ENCODE measurements around the gene KCNQ1.

KCNQ1 gene

GRCh38 chr11:2883979-2884815, 439.4 kb downstream of the KCNQ1 start:
- DNase-seq, result no peak

- DNase-seq, result peak; percentile 34
Observed at GRCh38 chr11:2885017-2885677, 440.3 kb downstream of the KCNQ1 start.

GRCh38 chr11:2885678-2886081, 440.9 kb downstream of the KCNQ1 start, which contains the start of gene CDKN1C:
Gene CDKN1C, minus strand, starts transcription at chr11:2885775. Its CDS starts 319 bp downstream, at chr11:2885456.
- DNase-seq, result peak; percentile 81

- DNase-seq, result peak; percentile 43
Observed at GRCh38 chr11:2886191-2886894, 441.5 kb downstream of the KCNQ1 start.

- DNase-seq, result no peak
Observed at GRCh38 chr11:2886936-2887335, 442.1 kb downstream of the KCNQ1 start.

- no peak for DNase-seq
Observed at GRCh38 chr11:2887515-2888195, 442.8 kb downstream of the KCNQ1 start.

GRCh38 chr11:2888266-2888968, 443.6 kb downstream of the KCNQ1 start:
- DNase-seq, result peak; percentile 96

- no peak for DNase-seq
Observed at GRCh38 chr11:2889362-2890273, 444.8 kb downstream of the KCNQ1 start.

GRCh38 chr11:2890466-2891294, 445.9 kb downstream of the KCNQ1 start:
- no peak for DNase-seq

- no peak for DNase-seq
Observed at GRCh38 chr11:2891326-2892214, 446.8 kb downstream of the KCNQ1 start.

- DNase-seq, result peak; percentile 80
Observed at GRCh38 chr11:2892215-2892966, 447.6 kb downstream of the KCNQ1 start.

- DNase-seq, result peak; percentile 67
Observed at GRCh38 chr11:2892967-2893528, 448.2 kb downstream of the KCNQ1 start.

- no peak for DNase-seq
Observed at GRCh38 chr11:2893935-2894334, 449.1 kb downstream of the KCNQ1 start.

GRCh38 chr11:2896047-2896446, 451.2 kb downstream of the KCNQ1 start:
- DNase-seq, result no peak

GRCh38 chr11:2897048-2897447, 452.2 kb downstream of the KCNQ1 start:
- no peak for DNase-seq

GRCh38 chr11:2898366-2899079, 453.7 kb downstream of the KCNQ1 start:
- DNase-seq, result peak; percentile 71

All from stimulated activated CD8-positive, alpha-beta memory T cell treated with anti-CD3 and anti-CD28 coated beads, Interleukin-4, amount 100 ng/mL, for 48 hours (primary cell).